Right ventricle myocardium superior (tissue), 1 donor: Measurements from ENCODE around the gene LBX1. TPM values are rescaled to one million over a fixed set of nuclear protein-coding genes. Genes with fewer than 3 reads are reported as not detected.
"Not testable (repeated sequence)": the region's sequence is repeated elsewhere in the genome, so short reads cannot be mapped to it uniquely, and the experiment has no call there.

ENCODE experiments used
- ATAC-seq: fragments of 200-7000 bp; cut with Tn5 transposase; one replicate; pipeline ENCODE4 v1.9.1; 2020; ENCODE audit warnings: mild to moderate bottlenecking; ENCODE audit not compliant: poor library complexity
- DNase-seq: peaks from one replicate; pipeline ENCODE4 v3.0.0-alpha.2; 2020
- intact Hi-C: fragments of 100-400 bp; cut with DNase I; formaldehyde crosslinking; loops from one replicate; pipeline ENCODE4 v1.11.2; 2022
- total RNA-seq: library from RNA; stranded (reverse); fragmentation: NEBNext Ultra II Directional; extraction: Animal tissue kit (Norgen Biotek cat#: 25700); gene quantifications from one replicate; pipeline ENCODE4 v1.2.1, GENCODE V29; 2021
- donor health status: DM: no; HTN: yes; CAD: no; lungs with severe emphysema.

LBX1 gene
- total RNA-seq, 1 donor from 2014 or later = not detected

GRCh38 chr10:101217450-101218281 lies 11.6 kb downstream of the LBX1 start:
- no peak for ATAC-seq
- intact Hi-C loops = loop anchor here (5.0 kb wide), 1 partner anchor 250 kb away; no protein-coding TSS in a partner anchor
- DNase-seq = no peak

- intact Hi-C loops = loop anchor here (5.0 kb wide), 1 partner anchor 250 kb away; no protein-coding TSS in a partner anchor
- no peak for ATAC-seq
Observed at GRCh38 chr10:101217044-101217425, 12.2 kb downstream of the LBX1 start.

DNA sequence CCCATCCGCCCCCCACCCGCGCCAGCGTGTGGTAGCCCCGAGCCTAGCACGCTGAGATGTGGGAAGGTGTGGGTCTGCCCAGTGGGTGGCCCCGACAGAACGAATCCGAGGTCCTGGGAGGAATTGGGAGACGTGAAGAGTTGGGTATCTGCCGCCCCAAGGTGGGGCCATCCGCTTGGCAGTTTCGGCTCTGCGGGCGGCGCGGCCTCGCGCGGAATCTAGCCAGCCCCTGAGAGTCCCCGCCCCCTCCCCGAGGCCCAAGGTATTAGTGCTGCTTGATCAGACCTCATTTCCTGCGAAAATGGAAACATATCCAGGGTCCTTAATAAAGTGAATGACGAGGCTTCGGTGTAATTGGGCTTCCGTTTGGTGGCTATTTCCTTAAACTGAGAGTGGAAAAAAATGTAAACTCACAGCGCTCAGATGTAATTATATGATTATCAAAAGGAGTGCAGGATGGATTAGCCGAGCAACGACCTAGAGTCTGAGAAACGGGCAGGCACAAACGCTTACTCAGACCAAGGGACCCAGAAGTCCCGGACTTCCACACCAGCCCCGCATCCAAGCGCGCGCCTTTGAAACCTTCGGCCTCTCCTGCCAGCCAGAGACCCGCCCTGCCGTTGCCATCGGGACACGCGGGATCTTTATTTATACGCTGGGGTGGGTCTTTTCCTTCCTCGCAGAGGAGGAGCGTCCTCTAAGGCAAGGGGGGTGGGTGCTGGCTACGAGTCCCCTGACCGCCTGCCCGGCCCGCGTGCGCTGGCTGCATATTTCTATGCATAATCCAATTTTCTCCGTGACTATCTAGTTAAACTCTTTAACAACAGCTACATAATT lies 12.8 kb downstream of the LBX1 start:
- ATAC-seq (no peak), DNase-seq (no peak)

More at GRCh38 chr10:101217044-101217425, 12.2 kb downstream of the LBX1 start:
- no peak for DNase-seq

DNA sequence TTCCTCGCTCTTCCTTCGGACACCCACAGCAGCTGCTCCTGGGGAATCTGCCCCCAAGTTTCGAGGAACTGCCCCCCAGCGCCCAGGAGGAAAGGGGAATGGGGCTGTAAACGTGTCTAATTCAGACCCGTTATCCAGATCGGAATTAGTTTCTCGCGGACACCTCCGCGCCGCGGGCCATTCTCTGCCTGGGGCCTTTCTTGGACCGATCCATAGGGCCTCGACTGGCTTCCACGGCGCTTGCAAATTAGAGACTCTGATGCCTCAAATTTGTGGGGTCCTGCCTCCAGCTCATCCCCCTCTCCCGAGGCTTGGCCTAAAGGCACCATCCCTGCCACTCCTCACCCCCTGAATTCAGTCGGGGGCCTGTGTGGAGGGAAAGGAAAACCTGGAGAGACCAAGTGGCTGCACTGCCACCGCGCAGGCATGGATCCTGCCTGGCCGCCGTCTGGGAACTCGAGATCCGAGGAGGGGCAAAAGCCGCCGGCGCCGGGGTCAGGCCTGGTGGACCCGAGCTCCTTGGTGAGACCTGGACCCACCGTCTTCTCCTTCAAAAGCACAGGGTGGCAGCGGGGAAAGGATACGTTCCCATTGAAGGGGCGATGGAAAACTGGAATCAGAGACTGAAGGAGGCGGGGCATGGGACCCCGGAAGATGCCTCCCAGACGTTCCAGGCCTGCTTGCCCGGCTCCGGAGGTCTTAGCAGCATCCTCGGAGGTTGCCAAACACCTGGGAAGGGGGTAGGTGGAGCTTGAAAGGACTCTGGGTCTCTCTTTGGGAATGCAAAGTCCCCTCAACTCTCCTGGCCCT lies 13.7 kb downstream of the LBX1 start:
- DNase-seq (no peak), ATAC-seq (no peak)
- intact Hi-C loops = loop anchor here (5.0 kb wide), 1 partner anchor 252 kb away; no protein-coding TSS in a partner anchor

More for the DNA sequence above, 12.8 kb downstream of the LBX1 start:
- intact Hi-C loops = loop anchor here (5.0 kb wide), 1 partner anchor 251 kb away; no protein-coding TSS in a partner anchor

GRCh38 chr10:101214446-101215396 lies 14.5 kb downstream of the LBX1 start:
- ATAC-seq = peak; percentile 89
- intact Hi-C loops = loop anchor here (5.0 kb wide), 3 partner anchors 78 to 353 kb away; no protein-coding TSS in a partner anchor

DNA sequence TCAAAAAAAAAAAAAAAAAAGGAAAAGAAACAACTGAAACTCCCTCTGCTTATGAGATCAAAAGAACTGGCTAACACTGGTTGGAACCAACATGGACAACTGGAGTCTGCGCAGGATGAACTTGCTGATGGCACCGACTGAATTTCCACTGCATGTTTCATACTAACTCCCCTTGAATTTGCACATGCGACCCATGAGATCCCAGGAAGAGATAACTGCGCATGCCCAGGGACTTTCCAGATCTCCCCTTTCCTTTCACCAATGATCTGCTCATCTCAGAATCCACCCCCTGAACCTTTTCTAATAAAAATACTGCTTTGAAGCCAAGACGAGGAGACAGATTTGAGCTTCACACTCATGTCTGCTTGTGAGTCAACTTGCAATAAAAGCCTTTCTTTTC lies 20.7 kb downstream of the LBX1 start:
- intact Hi-C loops = no loop called here
- DNase-seq (no peak), ATAC-seq (no peak)

More at GRCh38 chr10:101214446-101215396, 14.5 kb downstream of the LBX1 start:
- peak; percentile 79 for DNase-seq

- intact Hi-C loops = no loop called here
- ATAC-seq (no peak), DNase-seq (no peak)
Observed at GRCh38 chr10:101207026-101207425, 22.2 kb downstream of the LBX1 start.

DNA sequence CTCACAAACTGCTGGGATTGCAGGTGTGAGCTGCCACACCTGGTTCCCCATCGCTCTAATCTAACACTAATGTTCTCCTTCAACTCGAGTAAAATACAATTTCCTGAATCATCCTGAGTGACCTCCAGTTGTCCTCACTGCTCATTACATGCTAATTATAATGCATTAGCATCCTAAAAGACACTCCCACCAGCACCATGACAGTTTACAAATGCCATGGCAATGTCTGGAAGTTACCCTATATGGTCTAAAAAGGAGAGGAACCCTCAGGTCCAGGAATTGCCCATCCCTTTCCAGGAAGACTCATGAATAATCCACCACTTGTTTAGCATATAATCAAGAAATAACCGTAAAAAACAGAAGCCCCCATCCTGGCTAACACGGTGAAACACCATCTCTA lies 26.6 kb downstream of the LBX1 start:
- intact Hi-C loops, ATAC-seq, DNase-seq: not testable (repeated sequence)

DNA sequence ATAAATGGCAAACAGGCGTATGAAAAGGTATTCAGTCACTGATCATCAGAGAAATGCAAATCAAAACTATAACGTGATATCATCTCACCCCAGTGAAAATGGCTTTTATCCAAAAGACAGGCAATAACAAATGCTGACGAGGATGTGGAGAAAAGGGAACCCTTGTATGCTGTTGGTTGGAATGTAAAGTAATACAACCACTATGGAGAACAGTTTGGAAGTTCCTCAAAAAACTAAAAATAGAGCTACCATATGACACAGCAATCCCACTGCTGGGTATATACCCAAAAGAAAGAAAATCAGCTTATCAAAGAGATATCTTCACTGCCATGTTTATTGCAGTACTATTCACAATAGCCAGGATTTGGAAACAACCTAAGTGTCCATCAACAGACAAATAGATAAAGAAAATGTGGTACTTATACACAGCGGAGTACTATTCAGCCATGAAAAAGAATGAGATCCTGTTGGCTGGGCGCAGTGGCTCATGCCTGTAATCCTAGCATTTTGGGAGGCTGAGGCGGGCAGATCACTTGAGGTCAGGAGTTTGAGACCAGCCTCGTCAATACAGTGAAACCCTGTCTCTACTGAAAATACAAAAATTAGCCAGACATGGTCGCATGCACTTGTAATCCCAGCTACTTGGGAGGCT lies 30.8 kb downstream of the LBX1 start:
- intact Hi-C loops, ATAC-seq, DNase-seq: not testable (repeated sequence)

DNA sequence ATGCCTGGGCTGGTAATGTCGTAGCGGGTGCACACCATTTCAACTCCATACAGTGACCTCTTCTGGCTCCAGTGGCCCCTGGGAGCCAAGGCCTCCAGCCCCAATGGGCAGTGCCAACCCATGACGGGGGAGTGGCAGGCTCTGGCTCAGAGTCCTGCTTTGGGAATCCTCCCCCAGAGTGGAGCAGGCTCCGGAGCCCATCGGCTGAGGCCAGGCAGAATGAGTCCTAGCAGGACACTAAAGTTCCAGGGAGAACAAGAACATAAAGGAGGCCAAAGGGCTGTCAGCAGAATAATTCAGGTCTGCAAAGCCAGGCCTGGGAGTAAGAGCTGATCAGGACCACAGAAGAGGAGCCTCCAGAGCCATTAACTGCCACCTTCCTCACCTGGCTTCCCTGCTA lies 33.3 kb downstream of the LBX1 start:
- ATAC-seq = no peak
- no peak for DNase-seq
- intact Hi-C loops = no loop called here

- intact Hi-C loops = no loop called here
- ATAC-seq = no peak
- DNase-seq = no peak
Observed at GRCh38 chr10:101189461-101190401, 39.5 kb downstream of the LBX1 start.

- intact Hi-C loops = no loop called here
- no peak for ATAC-seq
- no peak for DNase-seq
Observed at GRCh38 chr10:101188942-101189341, 40.3 kb downstream of the LBX1 start.

GRCh38 chr10:101183458-101184183 lies 45.6 kb downstream of the LBX1 start:
- no peak for DNase-seq
- ATAC-seq = no peak
- intact Hi-C loops = no loop called here

DNA sequence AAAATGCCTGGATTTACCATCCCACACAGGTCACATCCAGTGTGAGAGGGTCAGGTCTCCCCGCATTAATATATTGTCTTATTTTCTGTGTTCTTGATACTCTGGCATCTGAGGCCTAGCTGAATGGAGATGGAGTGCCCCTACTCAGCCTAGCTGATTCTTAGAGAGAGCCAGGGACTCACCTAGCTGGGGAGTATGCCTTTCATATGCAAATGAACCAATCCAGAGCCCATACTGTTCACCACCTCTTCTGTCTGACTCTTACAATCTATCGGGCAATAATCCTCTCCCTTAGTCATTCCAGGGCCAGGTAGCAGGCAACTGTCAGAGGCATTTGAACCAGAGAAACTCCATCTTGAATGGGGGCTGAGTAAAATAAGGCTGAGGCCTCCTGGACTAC lies 46.3 kb downstream of the LBX1 start:
- no peak for DNase-seq
- intact Hi-C loops = no loop called here
- no peak for ATAC-seq
